Measurements from ENCODE around the gene ATP13A3.

- TF ChIP-seq, protein P1, sequence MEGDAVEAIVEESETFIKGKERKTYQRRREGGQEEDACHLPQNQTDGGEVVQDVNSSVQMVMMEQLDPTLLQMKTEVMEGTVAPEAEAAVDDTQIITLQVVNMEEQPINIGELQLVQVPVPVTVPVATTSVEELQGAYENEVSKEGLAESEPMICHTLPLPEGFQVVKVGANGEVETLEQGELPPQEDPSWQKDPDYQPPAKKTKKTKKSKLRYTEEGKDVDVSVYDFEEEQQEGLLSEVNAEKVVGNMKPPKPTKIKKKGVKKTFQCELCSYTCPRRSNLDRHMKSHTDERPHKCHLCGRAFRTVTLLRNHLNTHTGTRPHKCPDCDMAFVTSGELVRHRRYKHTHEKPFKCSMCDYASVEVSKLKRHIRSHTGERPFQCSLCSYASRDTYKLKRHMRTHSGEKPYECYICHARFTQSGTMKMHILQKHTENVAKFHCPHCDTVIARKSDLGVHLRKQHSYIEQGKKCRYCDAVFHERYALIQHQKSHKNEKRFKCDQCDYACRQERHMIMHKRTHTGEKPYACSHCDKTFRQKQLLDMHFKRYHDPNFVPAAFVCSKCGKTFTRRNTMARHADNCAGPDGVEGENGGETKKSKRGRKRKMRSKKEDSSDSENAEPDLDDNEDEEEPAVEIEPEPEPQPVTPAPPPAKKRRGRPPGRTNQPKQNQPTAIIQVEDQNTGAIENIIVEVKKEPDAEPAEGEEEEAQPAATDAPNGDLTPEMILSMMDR (IDR thresholded peaks at IDR 0.05): no peak
- TF ChIP-seq POLR2AphosphoS5 (IDR thresholded peaks at IDR 0.05) (no peak), POLR2A (IDR thresholded peaks at IDR 0.05) (no peak), EP300 (IDR thresholded peaks at IDR 0.05; ENCODE audit: low read depth) (no peak)
These were observed 117.9 kb downstream of the ATP13A3 start for GRCh38 chr3:194368918-194369317.

Data from transverse colon (tissue), 4 donors.